Epithelial cell of proximal tubule (primary cell): ENCODE results near the gene ITPK1. TPM values are rescaled to one million over a fixed set of nuclear protein-coding genes. Genes with fewer than 3 reads are reported as not detected.

Experiments used
- DNase-seq: peaks from one replicate; pipeline ENCODE4 v3.0.0-alpha.2; 2011; ENCODE audit warnings: low read depth
- H3K4me3 ChIP-seq: 2 replicates; pipeline ENCODE4 v1.5.1; 2011; ENCODE audit warnings: low read depth, mild to moderate bottlenecking, low read length
- CTCF ChIP-seq: conservative IDR thresholded peaks from 2 replicates; pipeline ENCODE4 v1.5.1; 2012; ENCODE audit warnings: low read depth, mild to moderate bottlenecking, low read length
- total RNA-seq: library from RNA; depleted of rRNA; stranded (reverse); fragments of >200 nt; gene quantifications from 2 replicates; pipeline ENCODE4 v1.2.3, GENCODE V29; 2015

ITPK1 gene
- total RNA-seq, 1 donor from 2014 or later: 22.7 TPM

GRCh38 chr14:92942576-92942975 lies 173.1 kb downstream of the ITPK1 start:
- H3K4me3 ChIP-seq: no peak overlapping the region
- DNase-seq: no peak
- TF ChIP-seq CTCF: no peak

GRCh38 chr14:92942136-92942535 lies 173.6 kb downstream of the ITPK1 start:
- no peak for TF ChIP-seq CTCF
- DNase-seq: no peak
- no peak overlapping the region for H3K4me3 ChIP-seq

- TF ChIP-seq CTCF: no peak
- DNase-seq: no peak
- no peak overlapping the region for H3K4me3 ChIP-seq
Measured at GRCh38 chr14:92941531-92941930, 174.2 kb downstream of the ITPK1 start.

GRCh38 chr14:92940543-92940942 lies 175.2 kb downstream of the ITPK1 start:
- TF ChIP-seq CTCF: no peak
- DNase-seq: no peak
- no peak overlapping the region for H3K4me3 ChIP-seq

GRCh38 chr14:92939699-92940098 lies 176.0 kb downstream of the ITPK1 start:
- no peak overlapping the region for H3K4me3 ChIP-seq
- no peak for DNase-seq
- no peak for TF ChIP-seq CTCF

- no peak overlapping the region for H3K4me3 ChIP-seq
- DNase-seq: no peak
- TF ChIP-seq CTCF: no peak
Measured at GRCh38 chr14:92938890-92939671, 176.6 kb downstream of the ITPK1 start.

- no peak overlapping the region for H3K4me3 ChIP-seq
- DNase-seq: no peak
- TF ChIP-seq CTCF: no peak
Measured at GRCh38 chr14:92938235-92938875, 177.4 kb downstream of the ITPK1 start.
